HL-60 (cell line): ENCODE data around the gene RAD9A.

Experiments used
- DNase-seq, 2 experiments: peaks; one replicate each; pipeline ENCODE4 v3.0.0-alpha.2; 2010 to 2020; ENCODE audit warnings: low read depth in 1 of 2, low spot score in 1 of 2
- H3K27ac ChIP-seq: fragments of 250-450 bp; sonication (Bioruptor Pico); replicated peaks from 2 replicates; pipeline ENCODE4 v1.5.1; 2020; ENCODE audit warnings: mild to moderate bottlenecking, moderate library complexity
- H3K27me3 ChIP-seq: fragments of 250-450 bp; sonication (Bioruptor Pico); 2 replicates; pipeline ENCODE4 v1.5.1; 2021; ENCODE audit warnings: mild to moderate bottlenecking, moderate library complexity; ENCODE audit not compliant: insufficient read depth, poor library complexity, severe bottlenecking
- H3K4me3 ChIP-seq: replicated peaks from 2 replicates; pipeline ENCODE4 v1.5.1; 2011; ENCODE audit warnings: mild to moderate bottlenecking, control low read depth, low read length; ENCODE audit not compliant: insufficient read depth
- CTCF ChIP-seq: IDR thresholded peaks from one replicate; pipeline ENCODE4 v1.5.1; 2011; ENCODE audit warnings: low read length, control low read depth, inconsistent platforms; ENCODE audit not compliant: insufficient read depth
- GABPA ChIP-seq: IDR thresholded peaks from 2 replicates; pipeline ENCODE4 v1.6.1; 2012; ENCODE audit warnings: low read depth
- POLR2AphosphoS5 ChIP-seq: IDR thresholded peaks from 2 replicates; pipeline ENCODE4 v1.6.1; 2012; ENCODE audit warnings: low read depth
- REST ChIP-seq: IDR thresholded peaks from 2 replicates; pipeline ENCODE4 v1.6.1; 2012; ENCODE audit warnings: low read depth; ENCODE audit not compliant: insufficient replicate concordance
- SPI1 ChIP-seq: IDR thresholded peaks from 2 replicates; pipeline ENCODE4 v1.6.1; 2012; ENCODE audit warnings: low read depth, mild to moderate bottlenecking, borderline replicate concordance

Gene RAD9A

GRCh38 chr11:67366546-67366945, 25.2 kb upstream of the RAD9A start:
- H3K27me3 ChIP-seq = no peaks in the 10 kb centered on the region
- no peak overlapping the region for H3K27ac ChIP-seq
- no peak overlapping the region for H3K4me3 ChIP-seq
- TF ChIP-seq REST (no peak), POLR2AphosphoS5 (no peak), SPI1 (no peak), CTCF (no peak), GABPA (no peak)
- no peak for DNase-seq

- DNase-seq = peak in 1 of 2 experiments; percentile 17
- Histone ChIP-seq H3K27ac (no peak overlapping the region), H3K4me3 (no peak overlapping the region), H3K27me3 (no peaks in the 10 kb centered on the region)
- no peak for TF ChIP-seq GABPA
- peak; percentile 17; the same call in 1 of the 2 replicates for TF ChIP-seq SPI1
- no peak for TF ChIP-seq POLR2AphosphoS5
Observed at GRCh38 chr11:67366961-67367760, 24.6 kb upstream of the RAD9A start.

- no peak for DNase-seq
- Histone ChIP-seq H3K27ac (no peak overlapping the region), H3K4me3 (no peak overlapping the region), H3K27me3 (no peaks in the 10 kb centered on the region)
- TF ChIP-seq REST (no peak), CTCF (no peak), GABPA (no peak)
Observed at GRCh38 chr11:67367761-67368227, 24.0 kb upstream of the RAD9A start.

- no peak overlapping the region for H3K4me3 ChIP-seq
- no peak overlapping the region for H3K27ac ChIP-seq
- TF ChIP-seq SPI1 (no peak), GABPA (no peak), POLR2AphosphoS5 (no peak), CTCF (no peak), REST (no peak)
- no peaks in the 10 kb centered on the region for H3K27me3 ChIP-seq
- DNase-seq = no peak
Observed at GRCh38 chr11:67368621-67369020, 23.2 kb upstream of the RAD9A start.
